Lower leg skin (tissue), 3 donors: ENCODE results near the gene TNIK.

ENCODE experiments used
- CTCF ChIP-seq, 3 donors: fragments of 450-650 bp; IDR thresholded peaks; one replicate each; pipeline ENCODE4 v1.5.1; 2016; ENCODE audit warnings: antibody characterized with exemption in 3 of 3, mild to moderate bottlenecking in 3 of 3, moderate library complexity in 2 of 3
- POLR2A ChIP-seq, 2 donors: fragments of 450-650 bp; IDR thresholded peaks; one replicate each; pipeline ENCODE4 v1.6.1; 2016 to 2017; ENCODE audit warnings: antibody characterized with exemption in 2 of 2, mild to moderate bottlenecking in 1 of 2, moderate library complexity in 1 of 2

- TF ChIP-seq CTCF (IDR thresholded peaks at IDR 0.05), result no peak
- no peak for TF ChIP-seq POLR2A (IDR thresholded peaks at IDR 0.05)
These were observed 413.4 kb downstream of the TNIK start for GRCh38 chr3:171046760-171047159.
